A673 (cell line): ENCODE results near the gene APLN.

Experiments used
- EZH2 ChIP-seq: fragments of 200-600 bp; sonication (generic); IDR thresholded peaks from 2 replicates; pipeline ENCODE4 v1.6.1; 2017; ENCODE audit warnings: borderline replicate concordance, low read depth, mild to moderate bottlenecking, mixed read lengths, antibody characterized with exemption, low read length; ENCODE audit not compliant: poor library complexity, severe bottlenecking
- TF ChIP-seq, protein P1 (sequence below): fragments of 300-800, 200-600 bp; sonication (generic); conservative IDR thresholded peaks from 2 replicates; pipeline ENCODE4 v1.5.1; 2017; ENCODE audit warnings: low read depth, mild to moderate bottlenecking, antibody characterized with exemption, low read length, moderate library complexity, mixed read lengths

DNA sequence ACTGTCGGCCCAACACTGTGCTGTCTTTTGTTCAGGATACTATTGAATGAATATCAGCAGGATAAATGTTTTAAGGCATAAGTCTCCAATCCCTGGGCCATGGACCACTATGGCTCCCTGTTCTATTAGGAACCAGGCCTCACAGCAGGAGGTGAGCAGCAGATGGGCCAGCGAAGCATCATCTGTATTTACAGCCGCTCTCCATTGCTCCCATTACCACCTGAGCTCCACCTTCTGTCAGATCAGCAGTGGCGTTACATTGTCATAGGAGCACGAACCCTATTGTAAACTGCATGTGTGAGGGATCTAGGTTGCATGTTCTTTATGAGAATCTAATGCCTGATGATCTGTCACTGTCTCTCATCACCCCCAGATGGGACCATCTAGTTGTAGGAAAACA is 3.7 kb upstream of the APLN start:
- no peak for TF ChIP-seq EZH2
- TF ChIP-seq, protein P1, sequence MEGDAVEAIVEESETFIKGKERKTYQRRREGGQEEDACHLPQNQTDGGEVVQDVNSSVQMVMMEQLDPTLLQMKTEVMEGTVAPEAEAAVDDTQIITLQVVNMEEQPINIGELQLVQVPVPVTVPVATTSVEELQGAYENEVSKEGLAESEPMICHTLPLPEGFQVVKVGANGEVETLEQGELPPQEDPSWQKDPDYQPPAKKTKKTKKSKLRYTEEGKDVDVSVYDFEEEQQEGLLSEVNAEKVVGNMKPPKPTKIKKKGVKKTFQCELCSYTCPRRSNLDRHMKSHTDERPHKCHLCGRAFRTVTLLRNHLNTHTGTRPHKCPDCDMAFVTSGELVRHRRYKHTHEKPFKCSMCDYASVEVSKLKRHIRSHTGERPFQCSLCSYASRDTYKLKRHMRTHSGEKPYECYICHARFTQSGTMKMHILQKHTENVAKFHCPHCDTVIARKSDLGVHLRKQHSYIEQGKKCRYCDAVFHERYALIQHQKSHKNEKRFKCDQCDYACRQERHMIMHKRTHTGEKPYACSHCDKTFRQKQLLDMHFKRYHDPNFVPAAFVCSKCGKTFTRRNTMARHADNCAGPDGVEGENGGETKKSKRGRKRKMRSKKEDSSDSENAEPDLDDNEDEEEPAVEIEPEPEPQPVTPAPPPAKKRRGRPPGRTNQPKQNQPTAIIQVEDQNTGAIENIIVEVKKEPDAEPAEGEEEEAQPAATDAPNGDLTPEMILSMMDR, result no peak
